Vagina (tissue), 2 donors: ENCODE measurements around the gene GPATCH2L. TPM values are rescaled to one million over a fixed set of nuclear protein-coding genes. Genes with fewer than 3 reads are reported as not detected.
A peak's percentile ranks its signal among the peaks of the same experiment; 100 is the strongest.

Experiments used
- DNase-seq, 2 donors: peaks; one replicate each; pipeline ENCODE4 v3.0.0-alpha.2; 2017; ENCODE audit errors: extremely low spot score in 2 of 2
- H3K27ac ChIP-seq: fragments of 200-600 bp; sonication (generic); one replicate; pipeline ENCODE4 v1.5.1; 2019
- H3K27me3 ChIP-seq: fragments of 200-600 bp; sonication (generic); one replicate; pipeline ENCODE4 v1.5.1; 2019
- H3K36me3 ChIP-seq, 2 donors: fragments of 200-600 bp; sonication (generic); one replicate each; pipeline ENCODE4 v1.5.1; 2017 to 2019
- H3K4me1 ChIP-seq: fragments of 200-600 bp; sonication (generic); one replicate; pipeline ENCODE4 v1.5.1; 2019
- H3K4me3 ChIP-seq, 2 donors: fragments of 200-600 bp; sonication (generic); 1 replicate in 1 of 2; 2 replicates in 1 of 2; pipeline ENCODE4 v1.5.1; 2016 to 2019
- H3K9me3 ChIP-seq: fragments of 200-600 bp; sonication (generic); one replicate; pipeline ENCODE4 v1.5.1; 2019
- CTCF ChIP-seq, 3 experiments: fragments of 450-650 bp in 2 of 3; fragments of 200-600 bp in 1 of 3; sonication (generic) in 1 of 3; IDR thresholded peaks; one replicate each; pipeline ENCODE4 v1.5.1; 2017 to 2019; ENCODE audit warnings: antibody characterized with exemption in 3 of 3, mild to moderate bottlenecking in 2 of 3, moderate library complexity in 2 of 3
- POLR2A ChIP-seq, 2 donors: fragments of 450-650 bp; IDR thresholded peaks; one replicate each; pipeline ENCODE4 v1.6.1; 2017; ENCODE audit warnings: antibody characterized with exemption in 2 of 2, mild to moderate bottlenecking in 2 of 2, moderate library complexity in 2 of 2
- POLR2AphosphoS5 ChIP-seq, 2 donors: sonication (generic); formaldehyde crosslinking; IDR thresholded peaks; one replicate each; pipeline ENCODE4 v1.9.0; 2017; ENCODE audit warnings: antibody characterized with exemption in 2 of 2, mild to moderate bottlenecking in 2 of 2, low read depth in 1 of 2; ENCODE audit not compliant: insufficient read depth in 1 of 2
- intact Hi-C: fragments of 100-400 bp; cut with DNase I; formaldehyde crosslinking; loops from one replicate; pipeline ENCODE4 v1.15.1; 2023
- total RNA-seq: library from RNA; depleted of rRNA; stranded (reverse); fragments of >200 nt; gene quantifications from one replicate; pipeline ENCODE4 v1.2.3, GENCODE V29; 2016

Gene GPATCH2L
- total RNA-seq, 1 donor from 2014 or later: 34.6 TPM

- Histone ChIP-seq H3K9me3 (no peaks in the 10 kb centered on the region), H3K36me3 (no peaks in the 10 kb centered on the region), H3K27me3 (no peaks in the 10 kb centered on the region), H3K4me3 (peak overlapping the region; percentile 0 to 26), H3K27ac (no peak overlapping the region), H3K4me1 (peaks cover 11% of the 10 kb centered on the region)
- TF ChIP-seq POLR2A (IDR thresholded peaks at IDR 0.05) (no peak), CTCF (IDR thresholded peaks at IDR 0.05) (no peak), POLR2AphosphoS5 (IDR thresholded peaks at IDR 0.05; ENCODE audit: insufficient read depth in 1 of 2, low read depth in 1 of 2) (no peak)
- no peak for DNase-seq
- intact Hi-C loops: no loop called here
Measured at GRCh38 chr14:76138119-76138757, 13.5 kb upstream of the GPATCH2L start.

DNA sequence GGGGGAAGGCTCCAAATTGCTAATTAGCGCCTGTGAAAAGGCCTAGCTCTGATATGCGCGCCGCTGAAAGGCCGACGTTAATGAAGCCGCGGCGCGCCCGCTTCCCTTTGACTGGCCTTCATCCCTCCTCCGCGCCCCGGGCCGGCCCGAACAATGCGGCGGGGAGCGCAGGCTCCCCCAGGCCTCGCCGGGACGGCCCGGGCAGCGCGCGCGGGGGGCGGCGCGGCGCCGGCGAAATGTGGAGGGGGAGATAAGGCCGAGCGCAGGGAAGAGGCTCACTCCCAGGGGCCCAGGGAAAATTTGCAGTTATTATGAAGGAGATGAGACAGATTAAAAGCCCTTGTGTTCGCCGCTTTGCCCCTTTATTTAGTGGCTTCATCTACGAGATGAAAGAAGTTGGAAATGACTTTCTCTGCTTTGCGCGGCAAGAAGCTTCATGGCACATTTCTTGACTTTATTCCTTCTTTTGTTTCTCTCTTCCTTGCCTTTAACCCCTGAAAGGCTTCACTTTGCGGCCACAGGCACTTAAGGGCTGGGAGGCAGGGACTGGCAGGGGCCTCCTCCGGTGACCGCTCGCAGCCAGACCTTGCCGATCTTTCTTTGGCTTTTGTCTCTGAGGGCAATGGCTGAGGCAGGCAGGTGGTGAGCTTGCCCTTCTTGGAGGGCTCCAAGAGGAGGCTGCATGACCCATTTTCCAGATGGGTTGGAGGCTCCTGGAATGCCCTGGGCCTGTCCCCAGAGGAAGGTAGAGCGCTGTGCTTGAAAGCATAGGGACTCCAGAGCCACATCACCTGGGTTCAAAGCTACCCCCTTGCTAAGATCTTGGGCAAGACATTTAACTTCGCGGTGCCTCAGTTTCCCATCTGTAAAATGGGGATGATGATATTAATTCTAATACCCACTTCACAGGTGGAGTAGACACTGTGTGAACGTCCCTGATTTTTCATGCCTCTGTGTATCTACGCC lies 12.7 kb upstream of the GPATCH2L start:
- DNase-seq: no peak
- no peaks in the 10 kb centered on the region for H3K36me3 ChIP-seq
- peak overlapping the region; percentile 0 to 26 for H3K4me3 ChIP-seq
- TF ChIP-seq POLR2A (IDR thresholded peaks at IDR 0.05): no peak
- no peak for TF ChIP-seq CTCF (IDR thresholded peaks at IDR 0.05)
- no peak for TF ChIP-seq POLR2AphosphoS5 (IDR thresholded peaks at IDR 0.05; ENCODE audit: insufficient read depth in 1 of 2, low read depth in 1 of 2)
- no peaks in the 10 kb centered on the region for H3K27me3 ChIP-seq
- H3K4me1 ChIP-seq: peaks cover 11% of the 10 kb centered on the region
- no peak overlapping the region for H3K27ac ChIP-seq
- intact Hi-C loops: no loop called here
- H3K9me3 ChIP-seq: no peaks in the 10 kb centered on the region

DNA sequence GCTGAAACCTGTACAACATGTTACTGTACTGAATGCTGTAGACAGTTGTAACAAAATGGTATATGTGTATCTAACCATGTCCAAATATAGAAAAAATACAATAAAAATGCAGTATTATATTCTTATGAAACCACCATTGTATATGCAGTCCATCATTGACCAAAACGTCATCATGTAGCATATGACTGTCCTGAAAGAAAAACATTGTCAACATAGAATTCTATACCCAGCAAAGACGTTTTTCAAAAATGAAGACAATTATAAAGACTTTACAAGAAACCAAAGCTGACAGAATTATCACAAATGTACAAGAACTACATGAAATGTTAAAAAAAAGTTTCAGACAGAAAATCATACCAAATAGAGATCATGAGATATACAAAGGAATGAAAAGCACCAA lies 8.1 kb upstream of the GPATCH2L start:
- Histone ChIP-seq H3K4me1 (peaks cover 6% of the 10 kb centered on the region), H3K27ac (no peak overlapping the region), H3K9me3 (no peaks in the 10 kb centered on the region), H3K27me3 (no peaks in the 10 kb centered on the region), H3K4me3 (no peak overlapping the region), H3K36me3 (no peaks in the 10 kb centered on the region)
- DNase-seq: no peak
- intact Hi-C loops: no loop called here
- no peak for TF ChIP-seq POLR2A (IDR thresholded peaks at IDR 0.05)
- TF ChIP-seq CTCF (IDR thresholded peaks at IDR 0.05): no peak
- no peak for TF ChIP-seq POLR2AphosphoS5 (IDR thresholded peaks at IDR 0.05; ENCODE audit: insufficient read depth in 1 of 2, low read depth in 1 of 2)

- no peak for DNase-seq
- no peak for TF ChIP-seq POLR2A (IDR thresholded peaks at IDR 0.05)
- TF ChIP-seq POLR2AphosphoS5 (IDR thresholded peaks at IDR 0.05; ENCODE audit: insufficient read depth in 1 of 2, low read depth in 1 of 2): no peak
- no peak for TF ChIP-seq CTCF (IDR thresholded peaks at IDR 0.05)
Measured at GRCh38 chr14:76146976-76147375, 4.7 kb upstream of the GPATCH2L start.

More at GRCh38 chr14:76146976-76147375, 4.7 kb upstream of the GPATCH2L start:
- Histone ChIP-seq H3K27me3 (no peaks in the 10 kb centered on the region), H3K9me3 (no peaks in the 10 kb centered on the region), H3K36me3 (no peaks in the 10 kb centered on the region), H3K4me3 (no peak overlapping the region), H3K27ac (no peak overlapping the region), H3K4me1 (no peaks in the 10 kb centered on the region)
- intact Hi-C loops: no loop called here
